Measurements from ENCODE around the gene STXBP5. TPM values are rescaled to one million over a fixed set of nuclear protein-coding genes. Genes with fewer than 3 reads are reported as not detected.

The STXBP5 gene
- total RNA-seq: 10 to 100 TPM; 45.8 to 52.3 TPM

GRCh38 chr6:147204060-147204785, at the start of gene STXBP5:
Gene STXBP5, plus strand, starts transcription at chr6:147204417. Its CDS starts 116 bp downstream, at chr6:147204533.
- Histone ChIP-seq H3K4me3 (peak within 1 kb of the TSS; percentile 75), H3K4me1 (no peaks in the 10 kb centered on the region), H3K36me3 (no peaks in the 10 kb centered on the region), H3K27me3 (no peaks in the 10 kb centered on the region), H3K9me3 (no peaks in the 10 kb centered on the region), H3K9ac (ENCODE audit: low read depth in 2 of 2, low read length in 2 of 2) (peak within 1 kb of the TSS; percentile 92 to 100), H3K27ac (peak within 1 kb of the TSS; percentile 97)
- intact Hi-C loops (cut with DNase I): no loop called here
- peak; percentile 63 for DNase-seq
- no peak for TF ChIP-seq CTCF (IDR thresholded peaks at IDR 0.05)

GRCh38 chr6:147154454-147154853, 49.8 kb upstream of the STXBP5 start:
- H3K36me3 ChIP-seq: no peaks in the 10 kb centered on the region
- peak overlapping the region in 1 of 2 donors; percentile 8 for H3K9ac ChIP-seq (ENCODE audit: low read depth in 2 of 2, low read length in 2 of 2)
- no peak for TF ChIP-seq CTCF (IDR thresholded peaks at IDR 0.05)
- H3K27ac ChIP-seq: peak overlapping the region; percentile 74
- no peaks in the 10 kb centered on the region for H3K27me3 ChIP-seq
- DNase-seq: no peak
- H3K9me3 ChIP-seq: no peaks in the 10 kb centered on the region
- intact Hi-C loops (cut with DNase I): no loop called here
- no peaks in the 10 kb centered on the region for H3K4me1 ChIP-seq
- no peak overlapping the region for H3K4me3 ChIP-seq

GRCh38 chr6:147156218-147156617, 48.0 kb upstream of the STXBP5 start:
- H3K27ac ChIP-seq: no peak overlapping the region
- H3K36me3 ChIP-seq: no peaks in the 10 kb centered on the region
- H3K9me3 ChIP-seq: no peaks in the 10 kb centered on the region
- no peak for DNase-seq
- intact Hi-C loops (cut with DNase I): no loop called here
- no peaks in the 10 kb centered on the region for H3K4me1 ChIP-seq
- no peak overlapping the region for H3K4me3 ChIP-seq
- H3K27me3 ChIP-seq: no peaks in the 10 kb centered on the region
- H3K9ac ChIP-seq (ENCODE audit: low read depth in 2 of 2, low read length in 2 of 2): no peak overlapping the region
- TF ChIP-seq CTCF (IDR thresholded peaks at IDR 0.05): no peak

- intact Hi-C loops (cut with DNase I): no loop called here
- no peaks in the 10 kb centered on the region for H3K4me1 ChIP-seq
- no peak overlapping the region for H3K9ac ChIP-seq (ENCODE audit: low read depth in 2 of 2, low read length in 2 of 2)
- H3K9me3 ChIP-seq: no peaks in the 10 kb centered on the region
- no peak overlapping the region for H3K4me3 ChIP-seq
- no peaks in the 10 kb centered on the region for H3K27me3 ChIP-seq
- H3K27ac ChIP-seq: no peak overlapping the region
- no peak for DNase-seq
- no peak for TF ChIP-seq CTCF (IDR thresholded peaks at IDR 0.05)
- H3K36me3 ChIP-seq: no peaks in the 10 kb centered on the region
Observed at GRCh38 chr6:147156799-147157382, 47.3 kb upstream of the STXBP5 start.

DNA sequence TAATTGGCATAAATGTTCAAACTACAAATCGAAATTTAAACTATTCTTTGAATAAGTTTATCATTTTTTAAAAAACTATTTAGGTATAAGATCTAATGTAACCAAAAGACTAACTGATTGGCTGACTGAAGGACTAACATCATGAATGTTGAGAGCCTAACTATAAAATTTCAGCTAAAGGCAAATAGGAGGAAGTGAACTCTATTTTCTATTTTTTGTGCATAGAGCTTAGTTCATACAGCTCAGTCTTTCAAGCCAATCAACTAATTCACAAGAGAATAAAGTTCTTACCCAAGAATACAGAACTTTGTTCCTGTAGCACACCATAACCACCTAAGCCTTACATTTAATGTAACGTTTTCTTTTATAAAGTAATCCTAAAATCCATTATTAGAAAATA, 46.3 kb upstream of the STXBP5 start:
- H3K4me3 ChIP-seq: no peak overlapping the region
- no peak overlapping the region for H3K9ac ChIP-seq (ENCODE audit: low read depth in 2 of 2, low read length in 2 of 2)
- intact Hi-C loops (cut with DNase I): no loop called here
- no peak for TF ChIP-seq CTCF (IDR thresholded peaks at IDR 0.05)
- H3K27me3 ChIP-seq: no peaks in the 10 kb centered on the region
- no peak overlapping the region for H3K27ac ChIP-seq
- no peaks in the 10 kb centered on the region for H3K4me1 ChIP-seq
- no peaks in the 10 kb centered on the region for H3K36me3 ChIP-seq
- DNase-seq: no peak
- H3K9me3 ChIP-seq: no peaks in the 10 kb centered on the region

Data from colonic mucosa (tissue), 4 donors.